HG02970 (cell line): ENCODE results near the gene YWHAG.
"Not testable (repeated sequence)": the region's sequence is repeated elsewhere in the genome, so short reads cannot be mapped to it uniquely, and the experiment has no call there.

Experiments
- ATAC-seq: cut with Tn5 transposase; IDR thresholded peaks from one replicate; pipeline ENCODE4 v1.9.1; 2021; ENCODE audit warnings: mild to moderate bottlenecking, moderate library complexity, moderate number of reproducible peaks; ENCODE audit not compliant: unreplicated experiment, low FRiP score

YWHAG gene

GRCh38 chr7:76381814-76382213 lies 23.0 kb upstream of the YWHAG start:
- ATAC-seq = no peak

DNA sequence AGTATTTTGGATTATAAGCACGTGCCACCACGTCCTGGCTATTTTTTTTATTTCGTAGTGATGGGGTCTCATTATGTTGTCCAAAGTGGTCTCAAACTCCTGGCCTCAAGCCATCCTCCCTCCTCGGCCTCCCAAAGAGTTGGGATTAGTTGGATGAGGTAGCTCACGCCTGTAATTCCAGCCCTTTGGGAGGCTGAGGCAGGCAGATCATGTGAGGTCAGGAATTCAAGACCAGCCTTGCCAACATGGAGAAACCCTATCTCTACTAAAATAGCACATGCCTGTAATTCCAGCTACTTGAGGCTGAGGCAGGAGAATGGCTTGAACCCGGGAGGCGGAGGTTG lies 21.8 kb upstream of the YWHAG start:
- ATAC-seq = no peak

DNA sequence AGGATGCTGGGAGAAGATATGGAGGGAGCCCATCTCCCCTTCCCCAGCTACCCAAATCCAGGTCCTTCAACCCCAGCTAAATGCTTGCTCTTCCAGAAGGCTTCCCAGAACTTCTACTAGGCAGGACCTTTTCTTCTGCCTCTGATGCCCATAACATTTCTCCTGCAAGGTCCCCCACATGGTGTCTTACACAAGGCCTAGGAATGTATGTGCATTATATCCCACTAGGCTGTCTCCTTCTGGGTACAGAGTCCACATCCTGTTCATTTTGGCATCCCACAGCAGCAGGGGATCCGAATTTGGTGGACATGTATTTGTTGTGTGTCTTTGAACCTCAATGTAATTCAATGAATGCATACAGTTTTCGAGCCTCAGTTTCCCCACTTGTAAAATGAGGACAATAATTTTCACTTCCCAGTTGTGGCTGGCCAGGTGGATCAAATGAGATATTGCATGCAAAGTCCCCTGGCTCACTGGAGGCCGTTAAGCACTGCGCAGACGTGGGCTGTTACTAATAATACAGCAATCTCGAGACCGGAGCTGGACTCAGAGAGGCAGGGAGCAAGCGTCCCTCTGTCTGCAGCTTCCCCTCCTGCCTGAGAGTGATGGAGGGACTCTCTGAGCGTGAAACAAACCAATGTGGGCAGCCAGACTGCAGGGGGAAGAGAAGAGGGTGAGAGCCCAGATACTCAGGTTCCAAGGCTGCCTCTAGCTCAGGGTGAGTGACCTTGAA lies 18.6 kb upstream of the YWHAG start:
- no peak for ATAC-seq

GRCh38 chr7:76375251-76375650 lies 16.5 kb upstream of the YWHAG start:
- ATAC-seq = no peak

DNA sequence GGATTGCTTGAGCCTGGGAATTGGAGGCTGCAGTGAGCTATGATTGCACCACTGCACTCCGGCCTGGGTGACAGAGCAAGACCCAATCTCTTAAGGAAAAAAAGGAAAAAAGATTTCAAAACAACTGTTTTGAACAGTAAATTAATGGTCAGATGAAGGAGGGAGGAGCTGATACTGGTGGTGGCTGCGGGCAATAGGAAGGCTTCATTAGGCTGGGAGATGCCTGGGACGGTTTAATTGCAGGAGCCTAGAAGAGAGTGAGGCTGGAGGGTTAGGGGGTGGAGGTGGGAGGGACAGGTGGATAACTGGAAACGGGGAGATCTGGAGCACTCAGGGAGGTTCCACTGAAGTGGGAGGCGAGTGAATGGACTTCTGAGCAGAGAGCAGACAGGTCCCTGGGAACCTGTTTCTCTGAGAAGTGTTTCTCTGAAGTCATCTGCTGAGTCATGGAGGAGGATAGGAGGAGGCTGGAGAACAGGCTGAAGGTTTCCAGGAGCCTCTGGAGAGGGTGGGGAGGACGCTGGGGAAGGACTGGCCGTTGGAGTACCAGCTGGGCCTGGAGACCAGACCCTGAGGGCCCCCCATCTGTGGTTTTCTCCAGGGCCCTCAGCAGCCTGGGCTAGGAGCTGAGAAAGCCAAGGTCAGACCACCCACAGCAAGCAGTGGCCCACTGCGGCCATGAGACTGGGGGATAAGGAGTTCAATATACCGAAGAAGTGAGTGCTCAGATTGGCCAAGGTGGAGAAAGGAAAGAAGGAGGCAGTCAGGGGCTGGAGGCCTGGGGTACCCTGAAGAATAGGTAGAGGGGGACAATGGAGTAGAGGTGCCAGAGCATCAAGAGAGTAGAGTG lies 14.4 kb upstream of the YWHAG start:
- no peak for ATAC-seq

DNA sequence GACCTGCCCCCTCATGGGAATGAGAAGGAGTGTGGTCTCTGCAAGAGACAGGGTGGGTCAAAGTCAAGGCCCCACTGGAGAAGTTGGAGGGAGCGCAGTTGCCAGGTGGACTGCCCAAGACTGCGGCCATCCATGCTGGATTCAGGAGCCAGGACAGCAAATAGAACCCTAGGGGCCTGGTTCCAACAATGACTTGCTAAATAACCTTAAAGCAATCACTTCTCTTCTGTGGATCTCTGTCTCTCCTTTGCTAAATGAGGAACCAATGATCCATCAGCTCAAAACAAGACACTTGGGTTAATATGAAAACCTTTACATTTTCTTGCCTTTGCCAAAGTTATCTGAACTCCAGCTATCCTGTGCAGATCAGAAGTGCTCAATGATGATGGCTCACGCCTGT lies 12.6 kb upstream of the YWHAG start:
- ATAC-seq = no peak

GRCh38 chr7:76369018-76369417 lies 10.2 kb upstream of the YWHAG start:
- no peak for ATAC-seq

GRCh38 chr7:76368190-76368589 lies 9.4 kb upstream of the YWHAG start:
- ATAC-seq = no peak

DNA sequence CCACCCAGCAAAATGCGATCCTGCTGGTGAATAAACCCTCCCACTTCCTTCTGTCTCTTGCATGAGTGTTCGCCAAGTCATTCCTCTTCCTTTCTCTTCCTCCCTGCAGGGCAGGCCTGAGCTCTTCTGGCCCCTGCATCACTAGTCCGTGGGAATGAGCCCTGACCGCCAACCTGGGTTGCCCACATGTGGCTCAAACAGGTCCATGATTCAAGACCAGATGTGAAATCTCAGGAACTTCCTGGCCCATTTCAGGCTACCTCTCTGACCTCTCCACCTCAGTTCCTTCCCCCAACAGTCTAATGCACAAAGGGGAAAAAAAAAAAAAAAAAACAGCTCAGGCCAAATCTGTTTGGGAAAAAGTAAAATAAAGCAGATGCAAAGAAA lies 5.4 kb upstream of the YWHAG start:
- ATAC-seq = no peak

GRCh38 chr7:76363754-76364153 lies 5.0 kb upstream of the YWHAG start:
- ATAC-seq = not testable (repeated sequence)

DNA sequence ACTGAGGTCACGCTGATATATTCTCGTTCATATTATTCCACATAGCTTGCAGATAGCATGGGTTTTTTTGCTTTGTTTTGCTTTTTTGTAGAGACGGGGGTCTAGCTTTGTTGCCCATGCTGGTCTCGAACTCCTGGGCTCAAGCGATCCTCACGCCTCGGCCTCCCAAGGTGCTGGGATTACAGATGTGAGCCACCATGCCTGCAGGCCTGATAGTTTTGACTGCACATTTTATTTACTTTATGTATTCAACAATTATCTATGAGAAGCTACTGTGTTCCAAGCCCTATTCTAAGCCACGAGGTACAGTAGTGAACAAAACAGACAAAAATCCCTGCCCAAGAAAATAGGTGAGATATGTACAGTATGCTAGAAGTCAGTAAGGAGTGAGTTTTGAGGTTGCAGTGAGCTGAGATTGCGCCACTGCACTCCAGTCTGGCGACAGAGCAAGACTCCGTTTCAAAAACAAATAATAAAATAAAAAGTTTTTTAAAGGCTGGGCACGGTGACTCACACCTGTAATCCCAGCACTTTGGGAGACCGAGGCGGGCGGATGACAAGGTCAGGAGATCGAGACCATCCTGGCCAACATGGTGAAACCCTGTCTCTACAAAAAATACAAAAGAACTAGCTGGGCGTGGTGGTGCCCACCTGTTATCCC lies 1.3 kb upstream of the YWHAG start:
- ATAC-seq = no peak

DNA sequence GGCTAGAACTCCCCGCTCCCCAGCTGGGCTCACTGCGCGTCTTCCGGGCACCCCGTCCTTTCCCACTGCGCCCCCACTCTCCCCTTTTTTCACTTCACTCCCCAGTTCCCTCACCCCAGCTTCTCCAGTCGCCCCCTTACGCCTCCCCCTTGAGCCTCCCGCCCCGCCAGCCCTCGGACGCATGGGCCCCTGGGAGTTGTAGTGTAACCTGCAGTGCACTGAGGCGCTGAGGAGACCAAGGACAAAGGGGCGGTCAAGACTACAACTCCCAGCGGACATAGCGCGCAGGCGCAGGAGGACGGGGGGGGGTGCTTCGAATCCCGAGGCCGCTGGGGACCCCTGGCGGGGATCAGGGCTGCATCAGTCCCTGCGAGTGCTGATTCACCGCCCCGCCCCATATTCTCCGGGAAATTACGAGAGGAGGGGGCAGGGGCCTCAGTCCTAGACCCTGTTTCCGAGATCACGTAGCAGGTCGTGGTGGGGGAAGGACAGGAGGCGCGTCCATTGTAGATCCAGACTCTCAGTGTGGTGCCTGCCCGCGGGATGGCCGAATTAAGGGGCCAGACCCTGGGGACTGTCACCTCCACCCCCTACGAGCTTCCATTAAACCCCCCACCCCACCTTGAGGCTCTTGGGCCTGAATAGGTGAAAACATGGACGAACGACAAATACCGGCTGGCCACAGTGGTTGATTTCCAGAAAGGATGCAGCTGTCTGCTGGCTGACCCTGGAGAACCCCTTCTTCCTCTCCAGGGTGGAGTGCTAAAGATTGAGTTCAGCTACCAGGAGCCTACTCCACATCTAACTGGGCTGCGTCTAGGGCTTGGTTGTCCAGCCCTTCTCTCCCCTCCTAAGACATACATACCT lies 553 bp upstream of the YWHAG start:
- peak; percentile 84 for ATAC-seq

DNA sequence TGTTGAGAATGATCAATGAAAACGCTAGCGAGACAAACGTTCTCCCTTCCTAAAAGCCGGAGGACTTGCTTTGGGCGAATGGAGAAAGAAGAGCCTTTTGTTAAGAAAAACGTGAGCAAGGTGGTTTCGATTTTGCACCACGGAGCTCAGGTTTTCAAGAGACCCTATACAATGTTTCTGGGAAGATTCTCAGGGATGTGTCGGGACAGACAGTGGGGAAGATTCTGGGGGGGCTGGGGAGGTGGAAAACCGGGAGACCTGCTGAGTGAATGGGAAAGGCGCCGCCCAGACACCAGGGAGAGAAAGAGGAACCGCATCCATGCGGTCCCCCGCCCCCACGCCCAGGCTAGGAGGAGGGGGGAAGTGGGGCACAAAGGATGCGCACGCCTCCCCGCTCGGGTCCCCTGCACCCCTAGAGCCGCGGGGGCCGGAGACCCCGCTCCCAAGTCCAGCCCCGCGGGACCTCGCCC lies 745 bp downstream of the YWHAG start:
- ATAC-seq = peak; percentile 26

GRCh38 chr7:76357475-76358010 lies 1.2 kb downstream of the YWHAG start:
- ATAC-seq = no peak

DNA sequence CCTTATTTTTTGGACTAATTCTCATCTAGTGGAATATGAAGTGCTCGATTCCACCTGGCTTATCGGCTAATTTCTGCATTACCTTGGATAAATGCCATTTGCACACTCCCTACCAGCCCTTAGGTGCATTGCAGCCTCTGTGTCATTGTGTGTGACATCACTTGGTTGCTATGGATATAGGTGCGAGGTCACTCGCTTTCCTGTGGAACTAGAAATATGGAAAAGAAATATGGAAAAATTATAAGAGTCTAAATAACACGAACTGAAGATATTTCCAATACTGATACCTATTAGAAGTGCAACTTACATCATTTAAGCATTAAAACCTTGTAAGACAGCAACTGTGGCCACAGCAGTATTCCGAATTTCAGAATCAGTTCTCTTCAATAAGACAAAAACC lies 2.0 kb downstream of the YWHAG start:
- no peak for ATAC-seq

GRCh38 chr7:76356115-76356514 lies 2.7 kb downstream of the YWHAG start:
- no peak for ATAC-seq

- ATAC-seq = no peak
Observed at GRCh38 chr7:76354981-76355730, 3.6 kb downstream of the YWHAG start.

DNA sequence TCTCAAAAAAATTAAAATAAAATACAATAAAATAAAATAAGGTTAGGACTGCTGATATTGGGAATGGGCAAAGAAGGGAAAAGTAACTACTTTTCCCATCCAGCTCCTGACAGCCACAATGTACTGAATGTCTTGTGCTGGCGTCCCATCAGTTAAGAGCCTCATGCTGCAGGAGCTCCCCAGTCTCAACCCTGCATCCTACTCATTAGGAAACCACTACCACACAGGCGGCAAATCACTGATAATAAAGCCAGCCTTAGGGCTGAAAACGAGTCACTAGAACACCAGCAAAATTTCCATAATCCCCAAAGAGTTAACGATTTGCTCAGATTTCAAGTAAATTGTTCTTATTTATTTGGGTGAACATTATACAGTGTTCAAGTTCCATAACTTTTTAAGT lies 4.3 kb downstream of the YWHAG start:
- ATAC-seq = no peak

GRCh38 chr7:76353744-76354143 lies 5.0 kb downstream of the YWHAG start:
- ATAC-seq = no peak
